Suprapubic skin (tissue), 4 donors: ENCODE results near the gene MPHOSPH8. TPM values are rescaled to one million over a fixed set of nuclear protein-coding genes. Genes with fewer than 3 reads are reported as not detected.

Source experiments
- DNase-seq, 2 donors: peaks; one replicate each; pipeline ENCODE4 v3.0.0-alpha.2; 2019; ENCODE audit warnings: low spot score in 2 of 2
- H3K27ac ChIP-seq: fragments of 200-600 bp; sonication (generic); one replicate; pipeline ENCODE4 v1.5.1; 2019
- H3K27me3 ChIP-seq: fragments of 200-600 bp; sonication (generic); one replicate; pipeline ENCODE4 v1.5.1; 2019
- H3K36me3 ChIP-seq: fragments of 200-600 bp; sonication (generic); one replicate; pipeline ENCODE4 v1.5.1; 2019
- H3K4me1 ChIP-seq: fragments of 200-600 bp; sonication (generic); one replicate; pipeline ENCODE4 v1.5.1; 2019
- H3K4me3 ChIP-seq: fragments of 200-600 bp; sonication (generic); one replicate; pipeline ENCODE4 v1.5.1; 2019; ENCODE audit warnings: mild to moderate bottlenecking
- H3K9me3 ChIP-seq: fragments of 200-600 bp; sonication (generic); one replicate; pipeline ENCODE4 v1.5.1; 2019
- CTCF ChIP-seq, 2 donors: fragments of 200-600 bp in 1 of 2; fragments of 450-650 bp in 1 of 2; sonication (generic) in 1 of 2; IDR thresholded peaks; one replicate each; pipeline ENCODE4 v1.5.1; 2016 to 2019; ENCODE audit warnings: antibody characterized with exemption in 2 of 2, mild to moderate bottlenecking in 1 of 2, moderate library complexity in 1 of 2
- EP300 ChIP-seq: sonication (generic); formaldehyde crosslinking; IDR thresholded peaks from one replicate; pipeline ENCODE4 v1.6.1; 2017; ENCODE audit warnings: antibody characterized with exemption
- POLR2A ChIP-seq, 2 donors: fragments of 450-650 bp; IDR thresholded peaks; one replicate each; pipeline ENCODE4 v1.6.1; 2017; ENCODE audit warnings: antibody characterized with exemption in 2 of 2, mild to moderate bottlenecking in 2 of 2, moderate library complexity in 2 of 2
- POLR2AphosphoS5 ChIP-seq, 3 donors: sonication (generic); formaldehyde crosslinking; IDR thresholded peaks; one replicate each; pipeline ENCODE4 v1.6.1; 2017; ENCODE audit warnings: antibody characterized with exemption in 3 of 3
- WGBS: methylation state at CpG from one replicate; pipeline ENCODE4 v1.1.5; 2018; 5-methylcytosine and 5-hydroxymethylcytosine counted together
- total RNA-seq, 4 donors: library from RNA; depleted of rRNA; stranded (reverse); fragments of >200 nt; gene quantifications; one replicate each; pipeline ENCODE4 v1.1.0, GENCODE V29; 2016

Gene MPHOSPH8
- total RNA-seq, 4 donors from 2014 or later: 21.2 to 43.0 (median 30.2) TPM

- no peak for DNase-seq
- TF ChIP-seq EP300 (no peak), CTCF (IDR thresholded peaks at IDR 0.05) (no peak), POLR2AphosphoS5 (IDR thresholded peaks at IDR 0.05) (no peak), POLR2A (IDR thresholded peaks at IDR 0.05) (no peak)
- Histone ChIP-seq H3K36me3 (no peaks in the 10 kb centered on the region), H3K4me3 (no peak overlapping the region), H3K27me3 (peaks cover 16% of the 10 kb centered on the region), H3K9me3 (no peaks in the 10 kb centered on the region), H3K4me1 (peaks cover 10% of the 10 kb centered on the region), H3K27ac (no peak overlapping the region)
- 95% methylated on average over 2 of the region's 2 CpGs for WGBS
Observed at GRCh38 chr13:19606737-19607136, 26.7 kb upstream of the MPHOSPH8 start.

GRCh38 chr13:19607523-19608078 is 25.9 kb upstream of the MPHOSPH8 start:
- Histone ChIP-seq H3K36me3 (no peaks in the 10 kb centered on the region), H3K4me3 (no peak overlapping the region), H3K27ac (no peak overlapping the region), H3K9me3 (no peaks in the 10 kb centered on the region), H3K27me3 (peaks cover 7% of the 10 kb centered on the region), H3K4me1 (peaks cover 1% of the 10 kb centered on the region)
- TF ChIP-seq POLR2AphosphoS5 (IDR thresholded peaks at IDR 0.05) (no peak), EP300 (no peak), CTCF (IDR thresholded peaks at IDR 0.05) (no peak)
- WGBS: 90% methylated on average over 10 of the region's 10 CpGs
- no peak for DNase-seq

- no peak for TF ChIP-seq POLR2AphosphoS5 (IDR thresholded peaks at IDR 0.05)
- no peak overlapping the region for H3K4me3 ChIP-seq
- H3K9me3 ChIP-seq: no peaks in the 10 kb centered on the region
- no peaks in the 10 kb centered on the region for H3K36me3 ChIP-seq
- 65% methylated on average over 4 of the region's 4 CpGs for WGBS
- no peaks in the 10 kb centered on the region for H3K27me3 ChIP-seq
- no peaks in the 10 kb centered on the region for H3K4me1 ChIP-seq
- no peak for DNase-seq
- no peak overlapping the region for H3K27ac ChIP-seq
Observed at GRCh38 chr13:19618977-19619376, 14.5 kb upstream of the MPHOSPH8 start.

GRCh38 chr13:19622193-19622592 is 11.3 kb upstream of the MPHOSPH8 start:
- TF ChIP-seq CTCF (IDR thresholded peaks at IDR 0.05) (no peak), POLR2A (IDR thresholded peaks at IDR 0.05) (no peak), EP300 (no peak), POLR2AphosphoS5 (IDR thresholded peaks at IDR 0.05) (no peak)
- no peaks in the 10 kb centered on the region for H3K27me3 ChIP-seq
- DNase-seq: no peak
- no peaks in the 10 kb centered on the region for H3K9me3 ChIP-seq
- no peaks in the 10 kb centered on the region for H3K36me3 ChIP-seq
- no peaks in the 10 kb centered on the region for H3K4me1 ChIP-seq
- H3K27ac ChIP-seq: no peak overlapping the region
- WGBS: 36% methylated on average over 3 of the region's 3 CpGs
- no peak overlapping the region for H3K4me3 ChIP-seq

GRCh38 chr13:19624265-19624664 is 9.2 kb upstream of the MPHOSPH8 start:
- H3K4me1 ChIP-seq: no peaks in the 10 kb centered on the region
- H3K9me3 ChIP-seq: no peaks in the 10 kb centered on the region
- H3K36me3 ChIP-seq: no peaks in the 10 kb centered on the region
- H3K4me3 ChIP-seq: no peak overlapping the region
- H3K27me3 ChIP-seq: no peaks in the 10 kb centered on the region
- no peak overlapping the region for H3K27ac ChIP-seq
- DNase-seq: no peak
- WGBS: 95% methylated on average over 2 of the region's 2 CpGs
- TF ChIP-seq CTCF (IDR thresholded peaks at IDR 0.05) (no peak), POLR2AphosphoS5 (IDR thresholded peaks at IDR 0.05) (no peak), POLR2A (IDR thresholded peaks at IDR 0.05) (no peak), EP300 (no peak)
